GM12875 (cell line): ENCODE data around the gene MYLK.

ENCODE experiments used
- H3K4me3 ChIP-seq: one replicate; pipeline ENCODE4 v1.5.1; 2011; ENCODE audit warnings: low read depth, low read length, control low read depth
- CTCF ChIP-seq: IDR thresholded peaks from 2 replicates; pipeline ENCODE4 v1.5.1; 2011; ENCODE audit warnings: low read depth, mild to moderate bottlenecking, control low read depth, inconsistent platforms, low read length, moderate library complexity, borderline replicate concordance; ENCODE audit not compliant: insufficient read depth

The MYLK gene

GRCh38 chr3:123641505-123641904 is 242.6 kb downstream of the MYLK start:
- no peak for TF ChIP-seq CTCF
- no peak overlapping the region for H3K4me3 ChIP-seq

GRCh38 chr3:123640740-123641462 is 243.2 kb downstream of the MYLK start:
- TF ChIP-seq CTCF: no peak
- H3K4me3 ChIP-seq: no peak overlapping the region

GRCh38 chr3:123640311-123640710 is 243.8 kb downstream of the MYLK start:
- H3K4me3 ChIP-seq: no peak overlapping the region
- no peak for TF ChIP-seq CTCF

- no peak for TF ChIP-seq CTCF
- H3K4me3 ChIP-seq: no peak overlapping the region
These were observed 245.0 kb downstream of the MYLK start for GRCh38 chr3:123638936-123639689.

DNA sequence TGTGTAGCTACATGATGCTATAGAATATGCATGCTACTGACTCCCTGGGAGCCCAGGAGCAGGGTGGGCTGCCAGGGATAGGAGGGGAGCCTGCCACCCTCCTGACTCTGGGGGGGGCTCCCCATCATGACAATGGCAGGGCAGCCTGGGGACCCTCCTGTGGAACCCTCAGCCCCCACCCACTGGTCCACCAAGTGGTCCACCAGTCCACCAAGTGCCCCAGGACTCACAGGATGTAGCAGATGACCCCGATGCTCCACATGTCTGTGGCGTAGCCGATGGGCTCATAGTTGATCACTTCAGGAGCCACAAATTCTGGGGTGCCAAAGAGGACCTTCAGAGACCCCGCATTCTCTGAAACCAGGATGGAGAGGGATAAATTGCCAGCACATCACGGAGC is 246.3 kb downstream of the MYLK start:
- TF ChIP-seq CTCF: no peak
- no peak overlapping the region for H3K4me3 ChIP-seq

DNA sequence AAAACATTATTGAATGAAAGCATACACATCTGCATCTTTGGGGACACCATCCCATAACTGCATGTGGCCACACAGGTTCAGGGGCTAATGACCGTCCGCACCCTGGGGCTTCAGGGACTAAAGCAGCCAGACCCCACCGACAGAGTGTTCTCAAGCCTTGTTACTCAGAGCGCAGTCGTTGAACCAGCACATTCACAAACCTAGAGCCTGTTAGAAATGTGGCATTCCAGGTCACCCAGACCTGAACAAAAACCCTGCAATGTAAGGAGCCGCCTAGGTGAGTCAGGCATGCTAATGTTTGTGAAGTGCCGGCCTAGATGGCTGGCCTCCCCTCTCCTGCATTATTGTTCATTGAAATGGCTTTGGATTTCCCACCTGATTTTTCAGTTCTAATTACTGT is 247.0 kb downstream of the MYLK start:
- no peak for TF ChIP-seq CTCF
- H3K4me3 ChIP-seq: no peak overlapping the region

GRCh38 chr3:123636431-123636841 is 247.7 kb downstream of the MYLK start:
- no peak for TF ChIP-seq CTCF
- H3K4me3 ChIP-seq: no peak overlapping the region
